GM18520 (cell line): ENCODE results near the gene PNKP.

Experiments
- ATAC-seq: cut with Tn5 transposase; IDR thresholded peaks from one replicate; pipeline ENCODE4 v1.9.1; 2021; ENCODE audit not compliant: unreplicated experiment

The PNKP gene

DNA sequence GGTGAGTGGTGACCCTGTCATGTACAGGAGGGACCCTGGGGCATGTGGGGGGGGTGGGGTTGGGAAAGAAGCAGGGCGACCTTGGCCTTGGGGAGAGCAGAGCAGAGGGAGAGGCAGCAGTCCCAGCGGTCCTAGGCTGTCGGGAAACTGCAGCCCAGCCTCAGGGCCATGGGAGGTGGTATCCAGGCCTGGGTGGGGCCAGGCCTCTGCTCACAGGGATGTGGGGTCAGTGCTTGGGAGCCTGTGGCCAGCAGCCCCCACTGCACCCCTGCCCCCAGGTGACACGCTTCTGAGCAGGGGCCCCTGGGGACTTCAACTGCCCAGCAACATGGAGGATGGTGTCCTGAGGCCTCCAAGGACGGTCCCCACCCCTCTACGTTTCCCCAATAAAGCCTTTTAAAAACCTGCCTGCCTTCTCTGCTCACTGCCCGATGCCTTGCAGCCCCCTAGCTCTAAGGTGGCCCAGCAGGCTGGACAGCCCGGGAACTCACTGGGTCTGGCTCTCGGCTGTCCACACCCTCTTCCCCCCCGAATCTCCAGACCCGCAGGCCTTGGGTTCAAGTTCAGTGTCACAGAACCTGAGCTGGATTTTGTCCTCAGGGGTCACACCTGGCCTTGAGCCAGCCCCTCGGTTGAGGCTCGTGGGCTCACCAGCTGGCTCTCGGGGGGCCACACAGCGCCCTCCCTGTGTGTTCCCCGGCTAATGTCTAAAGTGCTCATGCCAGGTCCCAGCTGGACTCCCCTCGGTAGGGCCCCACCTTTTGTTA is 6.9 kb downstream of the PNKP start:
- no peak for ATAC-seq

DNA sequence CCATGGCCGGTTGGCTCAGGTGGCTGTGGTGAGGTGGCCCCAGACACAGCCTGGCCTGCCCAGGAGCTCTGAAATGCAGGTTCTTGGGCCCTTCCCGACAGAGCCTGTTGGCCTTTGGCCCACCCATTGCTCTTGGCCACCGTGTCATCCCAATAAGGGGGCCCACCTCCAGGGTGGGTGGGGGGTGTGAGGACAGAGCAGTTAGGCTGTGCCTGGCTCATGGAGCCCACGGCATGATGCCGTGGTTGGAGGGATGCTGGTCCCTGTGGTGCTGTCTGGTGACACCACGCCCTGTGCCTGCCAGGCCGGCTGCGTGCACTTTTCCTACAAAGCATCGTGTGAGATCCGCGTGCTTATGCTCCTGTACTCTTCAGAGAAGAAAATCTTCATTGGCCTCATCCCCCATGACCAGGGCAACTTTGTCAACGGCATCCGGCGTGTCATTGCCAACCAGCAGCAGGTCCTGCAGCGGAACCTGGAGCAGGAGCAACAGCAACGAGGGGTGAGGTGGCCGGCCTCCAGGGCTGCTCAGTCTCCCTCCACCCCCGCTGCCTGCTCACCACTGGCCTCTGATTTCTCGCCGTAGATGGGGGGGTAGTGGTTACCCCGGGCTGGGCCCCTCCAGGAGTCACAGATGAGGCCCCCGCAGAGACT is 7.6 kb downstream of the PNKP start:
- no peak for ATAC-seq

DNA sequence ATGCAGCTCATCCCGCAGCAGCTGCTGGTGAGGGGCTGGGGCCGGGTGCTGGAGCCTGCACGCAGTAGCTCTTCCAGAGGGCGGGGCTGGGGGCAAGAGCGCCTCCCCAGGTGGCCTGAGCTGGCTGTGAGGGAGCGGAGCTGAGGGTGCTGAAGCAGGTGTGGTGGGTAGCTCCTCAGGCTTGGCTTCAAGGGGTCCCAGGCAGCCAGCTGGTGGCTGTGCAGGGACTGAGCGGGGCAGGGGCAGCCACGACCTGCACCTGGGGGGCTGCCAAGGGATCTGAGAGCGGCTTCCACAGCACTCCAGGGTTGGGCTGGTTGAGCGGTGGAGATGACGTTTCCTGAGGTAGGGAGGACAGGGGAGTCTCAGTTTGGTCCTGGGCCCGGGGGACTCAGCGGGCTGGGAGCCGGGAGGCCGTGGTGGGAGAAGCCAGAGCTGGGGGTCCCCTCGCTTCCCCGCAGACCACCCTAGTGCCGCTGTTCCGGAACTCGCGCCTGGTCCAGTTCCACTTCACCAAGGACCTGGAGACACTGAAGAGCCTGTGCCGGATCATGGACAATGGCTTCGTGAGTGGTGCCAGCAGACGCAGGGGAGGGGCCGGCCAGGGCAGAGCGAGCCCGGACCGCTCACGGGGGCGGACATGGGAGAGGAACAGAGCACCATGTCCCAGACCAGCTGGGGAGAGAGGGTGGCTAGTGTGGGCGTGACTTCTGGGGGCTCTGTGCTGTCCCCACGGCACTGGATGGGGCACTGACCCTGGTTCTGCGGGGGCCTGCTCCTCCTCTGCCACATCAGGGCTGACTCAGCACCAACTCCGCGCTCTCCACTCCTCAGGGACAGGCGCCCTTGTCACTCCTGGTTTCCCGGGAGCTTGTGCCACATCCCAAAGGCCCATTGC is 9.0 kb downstream of the PNKP start:
- no peak for ATAC-seq

DNA sequence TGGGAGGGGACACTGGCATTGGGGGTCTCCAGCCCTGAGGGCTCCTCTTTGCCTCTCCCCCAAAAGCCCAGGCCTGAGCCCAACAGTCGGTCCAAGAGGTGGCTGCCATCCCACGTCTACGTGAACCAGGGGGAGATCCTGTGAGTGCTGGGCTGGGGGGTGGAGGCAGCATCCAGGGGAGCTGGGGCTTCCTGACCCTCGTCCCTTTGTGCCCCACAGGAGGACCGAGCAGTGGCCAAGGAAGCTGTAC is 9.6 kb downstream of the PNKP start:
- no peak for ATAC-seq

DNA sequence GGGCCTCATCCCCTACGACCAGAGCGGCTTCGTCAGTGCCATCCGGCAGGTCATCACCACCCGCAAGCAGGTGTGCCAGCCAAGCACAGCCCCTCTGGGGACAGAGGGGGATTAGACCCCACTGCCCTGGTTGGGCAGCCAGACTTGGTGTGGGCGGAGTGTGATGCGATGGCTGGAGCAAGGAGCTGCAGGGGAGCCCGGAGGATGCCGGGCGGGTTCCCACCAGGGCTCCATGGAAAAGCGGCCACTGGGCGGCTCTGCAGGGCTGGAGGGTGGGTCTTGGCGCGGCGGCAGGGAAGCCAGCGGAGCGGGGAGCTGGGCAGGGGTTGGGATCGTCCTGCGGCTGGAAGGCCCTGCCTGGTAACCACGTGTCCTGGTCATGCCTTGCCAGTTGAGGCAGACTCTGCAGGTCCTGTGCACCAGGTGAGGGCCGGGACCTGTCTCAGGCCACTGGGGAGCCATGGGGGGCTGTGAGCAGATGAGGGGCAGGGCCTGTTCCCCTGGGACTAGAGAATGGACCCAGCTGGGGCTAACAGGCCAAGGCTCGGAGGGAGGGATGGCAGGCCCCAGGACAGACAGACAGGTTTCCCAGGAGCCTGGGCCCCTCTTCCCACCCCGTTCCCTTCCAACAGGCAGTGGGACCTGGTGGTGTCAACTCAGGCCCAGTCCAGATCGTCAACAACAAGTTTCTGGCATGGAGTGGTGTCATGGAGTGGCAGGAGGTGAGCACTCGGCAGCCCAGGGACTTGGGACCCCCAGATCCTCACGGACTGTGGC is 10.1 kb downstream of the PNKP start:
- no peak for ATAC-seq

DNA sequence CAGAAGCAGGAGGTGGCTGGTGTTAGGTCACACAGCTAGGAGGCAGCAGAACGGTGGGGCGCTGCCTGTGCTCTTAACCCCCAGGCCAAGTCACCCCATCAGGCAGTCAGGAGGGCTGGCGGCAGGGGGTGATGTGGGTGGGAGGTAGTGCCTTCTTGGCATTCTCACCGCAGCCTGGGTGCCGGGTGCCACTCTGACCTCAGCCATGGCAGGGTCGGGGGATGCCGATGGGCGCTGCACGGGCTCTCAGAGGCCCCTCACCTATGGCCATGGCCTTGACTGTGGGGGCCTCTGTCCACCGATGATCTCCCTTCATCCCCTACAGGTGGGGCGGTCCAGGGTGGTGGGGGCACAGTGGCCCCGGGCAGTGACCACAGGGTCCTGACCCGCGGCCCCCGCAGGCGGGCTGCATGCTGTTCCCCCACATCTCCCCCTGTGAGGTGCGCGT is 10.8 kb downstream of the PNKP start:
- ATAC-seq: no peak

DNA sequence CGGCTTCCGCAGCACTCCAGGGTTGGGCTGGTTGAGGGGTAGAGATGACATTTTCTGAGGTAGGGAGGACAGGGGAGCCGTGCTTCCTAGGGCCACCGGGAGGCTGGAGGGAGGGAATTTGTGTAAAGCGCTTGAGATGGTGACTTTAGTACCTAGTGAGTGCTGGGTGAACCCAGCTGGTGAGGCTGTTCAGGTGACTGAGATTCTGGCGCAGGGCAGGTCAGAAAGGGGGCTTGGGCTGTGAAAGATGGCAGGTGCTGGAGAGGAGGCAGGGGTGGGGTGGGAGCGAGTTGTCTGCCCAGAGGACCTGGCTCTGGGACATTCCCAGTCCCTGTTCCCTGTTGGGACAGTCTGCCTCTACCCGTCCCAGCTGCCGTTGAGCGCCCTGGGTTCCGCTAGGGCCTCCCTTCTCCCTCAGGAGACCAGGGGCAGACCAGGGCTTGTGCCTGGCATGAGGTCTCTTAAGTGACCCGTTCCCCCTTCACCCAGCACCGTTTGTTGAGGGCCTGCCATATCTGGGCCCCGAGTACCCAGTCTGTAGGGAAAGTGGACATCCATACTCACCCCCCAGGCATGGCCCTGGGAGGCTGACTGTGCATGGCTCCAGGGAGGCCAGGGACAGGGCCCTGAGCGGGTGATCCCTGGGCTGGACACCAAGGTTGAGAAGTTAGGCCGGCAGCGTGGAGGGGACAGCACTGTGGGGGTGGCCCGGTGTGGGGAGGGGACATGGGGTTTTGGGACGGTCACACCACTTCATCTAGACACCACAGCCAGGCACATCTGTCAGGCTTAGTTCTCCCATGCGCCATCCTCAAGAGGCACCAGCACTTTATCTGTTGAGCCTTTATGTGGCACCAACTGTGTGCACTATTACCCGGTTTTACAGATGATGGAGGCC is 11.5 kb downstream of the PNKP start:
- ATAC-seq: no peak

DNA sequence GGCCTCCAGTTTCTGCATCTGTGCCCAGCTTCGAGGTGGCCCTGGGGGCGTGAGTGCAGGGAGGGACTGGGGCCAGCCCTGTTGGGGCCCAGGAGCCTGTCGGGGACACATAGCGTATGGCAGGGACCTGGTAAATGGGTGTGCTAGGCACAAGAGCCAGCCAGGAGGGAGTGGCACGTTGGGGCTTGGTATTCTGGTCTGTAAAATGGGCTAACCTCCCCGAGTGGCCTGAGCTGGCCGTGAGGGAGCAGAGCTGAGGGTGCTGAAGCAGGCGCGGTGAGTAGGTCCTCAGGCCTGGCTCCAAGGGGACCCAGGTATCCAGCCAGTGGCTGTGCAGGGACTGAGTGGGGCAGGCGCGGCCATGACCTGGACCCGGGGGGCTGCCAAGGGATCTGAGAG is 12.1 kb downstream of the PNKP start:
- ATAC-seq: no peak

DNA sequence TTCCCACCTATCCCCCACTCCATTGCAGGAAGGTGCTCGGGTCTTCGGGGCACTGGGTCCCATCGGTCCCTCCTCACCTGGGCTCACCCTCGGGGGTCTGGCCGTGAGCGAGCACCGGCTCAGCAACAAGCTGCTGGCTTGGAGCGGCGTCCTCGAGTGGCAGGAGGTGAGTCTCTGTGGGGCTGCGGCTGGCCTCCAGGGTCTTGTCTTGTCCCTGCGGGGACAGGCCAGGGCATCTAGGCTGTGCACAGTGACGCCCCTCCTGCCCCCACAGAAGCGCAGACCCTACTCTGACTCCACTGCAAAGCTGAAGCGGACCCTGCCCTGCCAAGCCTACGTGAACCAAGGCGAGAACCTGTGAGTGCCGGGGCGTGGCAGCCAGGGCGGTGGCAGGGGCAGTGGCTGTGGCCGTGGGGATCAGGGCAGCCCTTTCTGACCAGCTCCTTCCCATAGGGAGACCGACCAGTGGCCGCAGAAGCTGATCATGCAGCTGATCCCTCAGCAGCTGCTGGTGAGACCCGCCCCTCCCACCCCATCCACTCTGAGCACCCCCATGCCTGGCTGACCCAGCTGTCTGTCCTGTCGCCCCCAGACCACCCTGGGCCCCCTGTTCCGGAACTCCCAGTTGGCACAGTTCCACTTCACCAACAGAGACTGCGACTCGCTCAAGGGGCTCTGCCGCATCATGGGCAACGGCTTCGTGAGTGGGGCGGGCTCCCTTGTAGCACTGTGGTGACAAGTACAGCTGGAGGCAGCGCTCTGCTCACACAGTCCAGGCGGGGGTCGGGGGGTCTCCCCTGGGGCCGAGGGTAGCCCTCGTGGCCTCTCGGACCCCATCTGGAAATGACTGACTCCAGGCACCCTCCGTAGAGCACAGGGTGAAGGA is 12.8 kb downstream of the PNKP start:
- no peak for ATAC-seq

DNA sequence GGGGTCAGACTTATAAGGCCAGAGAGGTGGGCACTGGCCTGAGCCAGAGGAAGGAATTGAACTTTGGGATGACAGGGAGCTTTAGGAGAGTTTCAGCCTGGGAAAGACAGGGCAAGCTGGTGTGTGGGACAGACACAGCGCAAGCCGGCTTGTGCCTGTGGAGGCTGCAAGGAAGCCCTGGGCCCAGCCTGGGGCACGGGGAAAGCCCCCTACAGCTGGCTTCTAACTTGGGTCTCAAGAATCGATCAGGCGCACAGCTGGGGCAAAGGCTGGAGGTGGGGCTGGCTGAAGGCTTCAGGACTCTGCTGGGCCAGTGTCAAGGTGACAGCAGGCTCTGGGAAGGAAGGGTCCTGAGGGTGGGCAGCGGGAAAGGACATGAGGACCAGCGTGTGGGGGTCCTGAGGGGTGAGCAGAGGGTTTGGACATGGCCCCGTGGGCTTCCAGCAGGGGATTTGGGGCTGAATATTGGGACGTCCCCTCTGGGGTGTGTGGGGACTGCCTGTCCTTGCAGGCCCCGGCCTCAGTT is 13.5 kb downstream of the PNKP start:
- ATAC-seq: no peak

DNA sequence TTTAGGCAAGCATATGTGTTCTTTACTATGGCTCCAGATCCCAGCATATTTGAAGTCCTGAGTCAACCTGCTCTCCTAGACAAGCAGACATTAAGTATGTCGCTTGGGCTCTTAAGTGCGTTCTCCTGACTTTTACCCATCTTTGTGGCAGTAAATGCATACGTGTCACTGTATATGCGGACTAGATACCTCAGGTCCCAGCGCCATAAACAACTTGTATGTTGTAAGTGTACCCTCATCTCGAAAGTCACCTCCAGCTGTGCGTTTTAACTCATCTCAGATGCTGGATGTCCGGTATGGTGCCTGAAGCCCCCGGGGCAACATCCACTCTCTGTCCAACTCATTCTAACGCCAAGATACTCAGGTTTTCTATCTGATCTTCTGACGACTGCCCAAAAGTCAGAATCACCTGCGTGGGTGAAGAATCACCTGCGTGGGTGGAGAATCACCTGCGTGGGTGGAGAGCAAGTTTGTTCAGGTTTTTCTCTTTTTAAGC is 14.7 kb downstream of the PNKP start:
- ATAC-seq: no peak

DNA sequence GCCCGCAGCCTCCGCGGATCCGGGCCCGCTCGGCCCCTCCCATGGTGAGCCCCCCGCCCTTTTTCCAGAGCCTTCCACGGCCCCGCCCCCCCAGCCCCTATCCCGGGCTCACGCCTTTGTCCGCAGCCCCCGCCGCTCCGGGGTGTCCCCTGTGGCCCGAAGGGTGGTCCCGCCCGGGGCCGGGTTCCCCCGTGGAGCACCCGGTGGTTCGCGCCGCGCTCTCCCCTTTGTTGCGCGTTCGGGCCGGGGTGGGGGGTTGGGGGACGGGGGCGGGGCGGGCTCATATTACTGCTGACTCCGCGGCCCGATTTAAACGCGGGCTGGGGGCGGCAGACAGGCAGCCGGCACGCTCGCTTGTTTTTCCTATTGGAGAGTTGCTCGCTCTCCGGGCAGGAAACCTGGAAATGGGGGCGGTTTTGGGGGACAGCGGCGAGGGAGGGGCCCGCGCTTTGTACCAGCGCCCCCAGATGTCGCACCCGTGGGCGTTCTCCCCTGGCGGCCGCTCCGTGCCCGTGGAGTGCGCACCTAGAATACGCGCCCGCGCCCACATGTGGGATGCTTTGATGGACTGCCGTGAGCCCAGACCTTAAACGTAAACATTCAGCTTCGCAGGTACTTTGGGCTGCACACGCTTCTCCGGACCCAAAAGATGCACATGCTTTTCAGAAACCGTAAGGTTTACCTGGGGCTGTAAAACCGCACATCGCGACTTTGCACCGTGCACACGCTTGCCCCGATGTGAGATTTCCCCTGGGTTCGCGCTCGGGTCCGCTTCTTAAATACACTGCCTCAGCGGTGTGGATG is 15.7 kb downstream of the PNKP start:
- no peak for ATAC-seq

DNA sequence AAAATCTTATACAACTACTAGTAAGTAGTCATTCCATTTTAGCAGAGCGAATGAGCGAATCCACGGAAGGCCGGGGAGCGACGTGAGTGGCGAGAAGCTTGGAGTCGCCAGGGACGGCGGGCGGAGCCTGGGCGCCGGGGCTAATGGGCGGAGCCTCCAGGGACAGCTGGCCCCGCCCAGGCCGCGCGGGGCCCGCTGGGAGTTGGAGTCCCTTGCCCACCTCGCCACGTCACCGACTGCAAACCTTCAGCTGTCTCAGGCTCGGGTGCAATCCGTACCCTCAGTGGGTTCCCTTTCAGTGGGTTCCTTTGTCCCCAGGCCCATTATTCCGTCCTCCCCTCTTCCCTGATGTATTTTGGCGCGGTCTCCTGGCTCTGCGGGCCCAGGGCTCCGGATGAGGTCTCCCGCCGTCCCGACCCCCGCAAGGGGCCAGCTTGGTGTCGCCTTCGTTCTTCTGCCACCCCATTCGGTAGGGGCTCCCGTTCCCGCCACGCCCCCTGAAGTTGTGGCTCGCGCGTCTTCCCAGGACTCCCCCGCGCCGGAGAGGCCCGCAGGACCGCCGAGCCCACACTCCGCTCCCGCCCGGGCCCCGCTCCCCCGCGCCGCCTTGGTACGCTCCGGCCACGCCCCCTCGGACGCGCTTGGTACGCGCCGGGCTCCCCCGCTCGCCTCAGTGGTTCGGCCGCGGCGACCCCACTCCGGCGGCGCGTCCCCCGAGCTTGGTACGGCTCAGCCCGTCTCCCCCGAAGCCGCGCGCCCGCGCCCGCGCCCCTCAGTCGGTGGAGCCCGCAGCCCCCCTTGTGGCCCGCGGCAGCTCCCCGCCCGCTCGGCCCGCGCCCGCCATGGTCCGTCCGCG is 16.7 kb downstream of the PNKP start, which contains the start of gene PTOV1:
Gene PTOV1 (plus strand): TSS at position 673 of the 856 bp plus-strand sequence.
- peak; percentile 65 for ATAC-seq

DNA sequence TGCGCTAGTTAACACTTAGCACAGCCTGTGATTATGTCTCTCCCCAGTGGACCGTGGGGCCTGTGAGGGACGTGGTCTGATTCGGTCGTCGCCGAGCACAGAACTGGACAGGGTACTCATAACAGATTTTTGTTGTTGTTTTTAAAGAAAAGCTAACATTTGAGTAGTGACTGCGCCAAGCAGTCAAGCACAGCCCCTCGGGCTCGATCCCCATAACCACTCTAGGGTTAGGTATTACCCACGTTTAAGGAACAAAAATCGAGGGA is 17.2 kb downstream of the PNKP start:
- no peak for ATAC-seq

DNA sequence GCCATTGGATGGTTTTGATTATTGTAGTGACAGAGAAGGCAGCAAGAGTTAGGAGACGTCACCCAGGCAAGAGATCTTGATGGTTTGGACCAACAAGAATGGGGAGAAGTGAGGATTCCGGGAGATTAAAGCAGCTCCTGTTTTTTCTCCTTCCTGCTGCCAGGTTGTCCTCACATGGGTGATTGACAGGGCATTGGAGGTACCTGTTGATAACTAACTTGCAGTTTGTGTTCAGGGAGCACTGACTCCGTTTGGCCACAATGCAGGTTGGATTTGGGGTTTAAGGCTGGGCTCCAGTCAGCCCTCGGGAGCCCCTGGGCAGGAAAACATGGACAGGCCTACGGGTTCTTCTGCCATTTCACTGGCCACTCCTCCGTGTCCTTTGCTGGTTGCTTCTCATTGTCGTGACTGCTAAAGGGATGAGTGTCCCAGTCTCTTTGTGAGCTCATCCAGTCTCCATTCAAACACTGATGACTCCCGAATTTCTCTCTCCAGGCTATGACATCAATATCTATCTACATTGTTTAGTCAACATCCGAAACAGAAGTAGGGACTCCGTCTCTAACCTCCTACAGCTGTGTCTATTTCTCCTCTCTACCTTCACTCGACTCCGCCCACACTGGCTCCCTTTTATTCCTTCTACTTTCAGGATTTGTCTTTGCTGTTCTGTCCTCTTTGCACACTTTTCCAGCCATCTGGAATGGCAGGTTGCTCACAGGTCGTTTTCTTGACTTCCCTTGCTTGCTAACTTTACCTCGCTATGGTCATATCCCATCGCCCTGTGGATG is 17.7 kb downstream of the PNKP start:
- ATAC-seq: no peak

DNA sequence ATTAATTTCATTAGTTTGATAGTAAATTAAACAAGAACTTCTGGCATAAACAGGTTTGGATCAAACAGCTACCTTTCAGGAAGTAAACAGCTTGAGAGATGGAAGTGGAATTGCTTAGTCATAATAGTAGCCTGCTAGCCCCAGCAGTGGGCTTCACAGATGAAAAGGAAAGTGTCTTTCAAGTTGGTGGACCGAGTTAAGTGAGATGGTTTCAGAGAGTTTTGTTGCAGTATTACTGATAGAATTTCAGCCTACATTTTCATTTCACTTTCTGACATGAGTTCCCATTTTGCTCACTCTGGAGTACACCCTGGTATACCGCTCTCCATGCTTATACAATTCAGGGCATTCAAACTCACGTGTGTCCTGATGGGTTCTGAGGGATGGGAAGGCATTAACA is 18.4 kb downstream of the PNKP start:
- no peak for ATAC-seq
